ENCODE data around the gene GGTLC1. TPM values are rescaled to one million over a fixed set of nuclear protein-coding genes. Genes with fewer than 3 reads are reported as not detected.

GGTLC1 gene
- total RNA-seq, 1 experiment from 2014 or later = not detected

- Histone ChIP-seq H3K18ac (ENCODE audit: insufficient read length, low read depth, low read length) (no peak overlapping the region), H2AK5ac (ENCODE audit: insufficient read length, low read length) (no peak overlapping the region)
Measured at GRCh38 chr20:23966298-23966697, 22.3 kb downstream of the GGTLC1 start.

More at GRCh38 chr20:23966298-23966697, 22.3 kb downstream of the GGTLC1 start:
- Histone ChIP-seq H2BK12ac (ENCODE audit: insufficient read length, low read depth, low read length) (no peak overlapping the region), H4K5ac (ENCODE audit: insufficient read length, low read depth, low read length) (no peak overlapping the region), H3K27me3 (ENCODE audit: insufficient read depth, low read length) (no peaks in the 10 kb centered on the region), H3T11ph (ENCODE audit: low read length) (no peak overlapping the region), H3K23me2 (ENCODE audit: insufficient read length, low read depth, low read length, poor library complexity, severe bottlenecking) (no peaks in the 10 kb centered on the region), H3K4me2 (ENCODE audit: insufficient read depth, insufficient read length, low read length) (no peak overlapping the region), H2AFZ (ENCODE audit: low read length) (no peak overlapping the region), H3K79me2 (ENCODE audit: insufficient read depth, low read length) (no peaks in the 10 kb centered on the region), H3K9ac (ENCODE audit: extremely low read depth, insufficient read length, low read length) (no peak overlapping the region), H4K20me1 (ENCODE audit: control insufficient read depth, insufficient read depth, insufficient read length) (no peaks in the 10 kb centered on the region), H3K4me1 (ENCODE audit: insufficient read depth, low read length) (0 out of 2 replicates have a peak, but pooled peaks cover 1% of the 10 kb centered on the region), H3K56ac (ENCODE audit: insufficient read length, low read depth, low read length) (no peak overlapping the region), H3K14ac (ENCODE audit: insufficient read depth, low read length) (no peak overlapping the region), H4K8ac (replicated peaks; ENCODE audit: insufficient read length, low read depth, low read length) (no peak overlapping the region), H3K27ac (ENCODE audit: insufficient read length, low read depth, low read length) (no peak overlapping the region), H3K4ac (ENCODE audit: low read depth, low read length) (no peak overlapping the region), H2BK5ac (ENCODE audit: insufficient read length, low read length) (no peak overlapping the region), H2BK15ac (ENCODE audit: low read depth, low read length) (no peak overlapping the region), H3K9me3 (ENCODE audit: control insufficient read depth, low read depth, low read length) (peaks cover 5% of the 10 kb centered on the region), H3K79me1 (ENCODE audit: insufficient read depth, low read depth, low read length, poor library complexity, severe bottlenecking) (no peaks in the 10 kb centered on the region), H2BK120ac (ENCODE audit: low read depth, low read length, poor library complexity, severe bottlenecking) (no peak overlapping the region), H4K91ac (ENCODE audit: insufficient read length, low read depth, low read length) (no peak overlapping the region), H3K23ac (ENCODE audit: insufficient read length, low read depth, low read length) (no peak overlapping the region), H2BK20ac (ENCODE audit: low read depth, low read length, poor library complexity, severe bottlenecking) (no peak overlapping the region)
- no peak overlapping the region for H3K27ac Mint-ChIP-seq
- WGBS (ENCODE audit: extremely low coverage, insufficient read length, low lambda C conversion rate) = no CpG with 5 or more reads among the region's 6 CpGs
- TF ChIP-seq CTCF (conservative IDR thresholded peaks at IDR 0.05) = no peak
- H3K9me3 Mint-ChIP-seq = peaks cover 38 to 51% of the 10 kb centered on the region in 2 experiments
- DNase-seq = no peak
- peaks cover 17 to 34% (median 19%) of the 10 kb centered on the region in 3 experiments for H3K36me3 Mint-ChIP-seq (ENCODE audit: insufficient read depth in 1 of 3, low read depth in 3 of 3)
- H3K4me1 Mint-ChIP-seq = peaks cover 1 to 2% of the 10 kb centered on the region in 2 experiments
- no peaks in the 10 kb centered on the region; the same call in 1 of the 2 replicates for H3K27me3 Mint-ChIP-seq (ENCODE audit: low read depth)
- H3K4me3 Mint-ChIP-seq = no peak overlapping the region
